Cardiac septum (tissue), 1 donor: ENCODE results near the gene SHCBP1. TPM values are rescaled to one million over a fixed set of nuclear protein-coding genes. Genes with fewer than 3 reads are reported as not detected.
"Not testable (repeated sequence)": the region's sequence is repeated elsewhere in the genome, so short reads cannot be mapped to it uniquely, and the experiment has no call there.

Source experiments
- DNase-seq: peaks from one replicate; pipeline ENCODE4 v3.0.0-alpha.2; 2020; ENCODE audit warnings: low spot score
- intact Hi-C: fragments of 100-400 bp; cut with DNase I; formaldehyde crosslinking; loops from one replicate; pipeline ENCODE4 v1.14.0; 2022
- total RNA-seq: library from RNA; stranded (reverse); fragmentation: NEBNext Ultra II Directional; extraction: Animal tissue kit (Norgen Biotek cat#: 25700); gene quantifications from one replicate; pipeline ENCODE4 v1.2.1, GENCODE V29; 2021
- donor health status: DM: no; HTN: no; CAD: no.

The SHCBP1 gene
- total RNA-seq, 1 donor from 2014 or later, result 0.54 TPM

DNA sequence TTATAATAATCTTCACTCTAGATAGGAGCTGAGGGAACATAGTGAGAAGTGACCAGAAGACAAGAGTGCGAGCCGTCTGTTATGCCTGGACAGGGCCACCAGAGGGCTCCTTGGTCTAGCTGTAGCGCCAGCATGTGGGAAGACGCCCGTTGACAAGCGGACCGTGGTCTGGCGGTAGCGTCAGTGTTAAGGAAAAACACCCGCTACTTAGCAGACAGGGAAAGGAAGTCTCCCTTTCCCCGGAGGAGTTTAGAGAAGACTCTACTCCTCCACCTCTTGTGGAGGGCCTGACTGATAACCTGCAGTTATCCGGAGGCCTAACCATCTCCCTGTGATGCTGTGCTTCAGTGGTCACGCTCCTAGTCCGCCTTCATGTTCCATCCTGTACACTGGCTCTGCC lies 66.7 kb downstream of the SHCBP1 start:
- DNase-seq, result not testable (repeated sequence)
- intact Hi-C loops, result loop anchor here (5.0 kb wide), 1 partner anchor 53 kb away; no protein-coding TSS in a partner anchor

DNA sequence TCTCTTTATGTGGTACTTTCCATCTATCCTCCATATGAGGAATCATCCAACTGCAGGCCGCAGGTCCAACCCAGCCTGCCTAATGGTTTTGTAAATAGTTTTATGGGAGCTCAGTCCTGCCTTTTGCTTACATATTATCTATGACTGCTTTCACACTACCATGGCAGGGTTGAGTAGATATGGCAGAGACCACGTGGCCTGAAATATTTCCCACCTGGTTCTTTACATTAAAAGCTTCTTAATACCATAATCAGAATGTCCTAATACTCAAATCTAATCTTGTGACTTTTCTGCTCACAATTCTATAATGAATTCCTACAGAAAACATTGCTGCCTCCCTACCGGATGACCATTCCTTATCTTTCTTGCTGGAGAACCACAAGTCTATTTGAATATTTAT lies 71.7 kb downstream of the SHCBP1 start:
- intact Hi-C loops, result no loop called here
- no peak for DNase-seq

Other genes starting within 250 kb of the SHCBP1 start
- gene VPS35, start 67.8 kb upstream of the SHCBP1 start, total RNA-seq, result 86.9 TPM
- gene ORC6, start 68.3 kb upstream of the SHCBP1 start, total RNA-seq, result 3.0 TPM
- gene MYLK3, start 127.0 kb upstream of the SHCBP1 start, total RNA-seq, result 150 TPM
- gene C16orf87, start 209.8 kb upstream of the SHCBP1 start, total RNA-seq, result 13.6 TPM